Stimulated activated naive B cell treated with anti-CD40 and anti-IgM and Interleukin-4, amounts not matched to agents 10 μg/mL and 1 μg/mL and 100 μg/mL, for 72 hours (primary cell): Measurements from ENCODE around the gene PCDH20.

Experiments
- ATAC-seq, 2 donors: fragments of 150-1000 bp; cut with Tn5 transposase; replicated peaks; 2 replicates each; pipeline ENCODE4 v1.10.0; 2021; ENCODE audit warnings: moderate library complexity in 1 of 2
- DNase-seq: peaks from one replicate; pipeline ENCODE4 v3.0.0; 2021
- H3K27ac Mint-ChIP-seq: one replicate; pipeline ENCODE4 v1.8.0; 2022; ENCODE audit warnings: mild to moderate bottlenecking, mixed read lengths
- H3K27me3 Mint-ChIP-seq, 2 donors: one replicate each; pipeline ENCODE4 v1.8.0; 2022; ENCODE audit warnings: mixed read lengths in 2 of 2
- H3K36me3 Mint-ChIP-seq, 2 donors: one replicate each; pipeline ENCODE4 v1.8.0; 2022; ENCODE audit warnings: mixed read lengths in 2 of 2, mild to moderate bottlenecking in 1 of 2
- H3K4me1 Mint-ChIP-seq, 2 donors: one replicate each; pipeline ENCODE4 v1.8.0; 2022; ENCODE audit warnings: mixed read lengths in 2 of 2, mild to moderate bottlenecking in 1 of 2
- H3K4me3 Mint-ChIP-seq, 2 donors: one replicate each; pipeline ENCODE4 v1.8.0; 2022; ENCODE audit warnings: mild to moderate bottlenecking in 2 of 2, mixed read lengths in 2 of 2, moderate library complexity in 1 of 2
- H3K9me3 Mint-ChIP-seq, 2 donors: one replicate each; pipeline ENCODE4 v1.8.0; 2022; ENCODE audit warnings: mixed read lengths in 2 of 2, mild to moderate bottlenecking in 1 of 2

The PCDH20 gene

GRCh38 chr13:61415749-61416148 is at the start of gene PCDH20:
Gene PCDH20, minus strand, starts transcription at chr13:61415849. Its CDS starts 691 bp downstream, at chr13:61415158.
- DNase-seq (no peak), ATAC-seq (no peak)
- Mint-ChIP-seq H3K27me3 (peaks cover 32 to 59% of the 10 kb centered on the region in 2 donors), H3K4me3 (no peak within 1 kb of the TSS), H3K36me3 (no peaks in the 10 kb centered on the region), H3K27ac (no peak within 1 kb of the TSS), H3K4me1 (peaks cover 2 to 6% of the 10 kb centered on the region in 2 donors), H3K9me3 (peaks cover 0 to 1% of the 10 kb centered on the region in 2 donors)

DNA sequence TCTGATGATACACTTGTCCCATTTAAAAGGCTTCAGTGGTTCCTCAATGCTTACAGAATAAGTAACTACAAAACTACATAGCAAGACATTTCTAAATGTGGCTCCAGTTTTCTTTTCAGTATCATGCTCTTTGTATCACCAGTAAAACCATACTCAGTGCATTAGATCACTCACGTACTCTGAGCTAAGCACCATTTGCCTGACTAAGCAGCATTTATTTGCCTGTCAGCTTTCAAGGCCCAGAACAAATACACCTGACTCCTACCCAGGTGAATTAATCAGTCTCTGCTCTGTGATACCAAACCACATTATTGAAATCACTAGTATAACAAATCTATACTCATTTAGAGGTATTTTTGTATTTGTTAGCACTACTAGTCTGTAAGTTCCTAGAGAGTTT is 47.4 kb upstream of the PCDH20 start:
- no peaks in the 10 kb centered on the region for H3K9me3 Mint-ChIP-seq
- H3K4me1 Mint-ChIP-seq: no peaks in the 10 kb centered on the region
- no peaks in the 10 kb centered on the region for H3K27me3 Mint-ChIP-seq
- DNase-seq (no peak), ATAC-seq (no peak)
- H3K4me3 Mint-ChIP-seq: no peak overlapping the region
- no peak overlapping the region for H3K27ac Mint-ChIP-seq
- no peaks in the 10 kb centered on the region for H3K36me3 Mint-ChIP-seq

- H3K4me3 Mint-ChIP-seq: no peak overlapping the region
- H3K9me3 Mint-ChIP-seq: peaks cover 9 to 14% of the 10 kb centered on the region in 2 donors
- no peaks in the 10 kb centered on the region for H3K36me3 Mint-ChIP-seq
- no peak for ATAC-seq
- H3K4me1 Mint-ChIP-seq: no peaks in the 10 kb centered on the region
- no peak for DNase-seq
- no peak overlapping the region for H3K27ac Mint-ChIP-seq
- no peaks in the 10 kb centered on the region for H3K27me3 Mint-ChIP-seq
Measured at GRCh38 chr13:61453121-61453520, 37.5 kb upstream of the PCDH20 start.

- Mint-ChIP-seq H3K4me1 (no peaks in the 10 kb centered on the region), H3K9me3 (peaks cover 2 to 4% of the 10 kb centered on the region in 2 donors), H3K36me3 (no peaks in the 10 kb centered on the region), H3K4me3 (no peak overlapping the region), H3K27ac (no peak overlapping the region), H3K27me3 (no peaks in the 10 kb centered on the region)
- ATAC-seq (no peak), DNase-seq (no peak)
Measured at GRCh38 chr13:61432029-61432428, 16.4 kb upstream of the PCDH20 start.

DNA sequence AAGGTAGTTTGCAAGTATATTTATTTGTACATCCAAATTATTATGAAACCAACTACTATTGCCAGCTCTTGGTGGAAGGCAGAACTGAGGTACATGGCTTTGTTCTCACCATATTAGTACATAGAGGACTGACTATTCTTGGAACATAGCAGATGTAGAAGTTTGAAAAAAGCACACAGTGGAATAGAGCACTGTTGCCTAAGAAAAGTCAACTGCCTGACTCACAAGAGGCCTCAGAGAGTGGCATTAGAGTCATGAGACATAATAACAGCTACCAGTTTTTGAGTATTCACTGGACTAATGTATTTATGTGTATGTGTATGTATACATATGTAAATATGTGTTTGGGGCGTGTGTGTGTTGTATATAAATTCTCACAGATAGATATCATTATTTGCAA is 8.3 kb upstream of the PCDH20 start:
- no peak for ATAC-seq

DNA sequence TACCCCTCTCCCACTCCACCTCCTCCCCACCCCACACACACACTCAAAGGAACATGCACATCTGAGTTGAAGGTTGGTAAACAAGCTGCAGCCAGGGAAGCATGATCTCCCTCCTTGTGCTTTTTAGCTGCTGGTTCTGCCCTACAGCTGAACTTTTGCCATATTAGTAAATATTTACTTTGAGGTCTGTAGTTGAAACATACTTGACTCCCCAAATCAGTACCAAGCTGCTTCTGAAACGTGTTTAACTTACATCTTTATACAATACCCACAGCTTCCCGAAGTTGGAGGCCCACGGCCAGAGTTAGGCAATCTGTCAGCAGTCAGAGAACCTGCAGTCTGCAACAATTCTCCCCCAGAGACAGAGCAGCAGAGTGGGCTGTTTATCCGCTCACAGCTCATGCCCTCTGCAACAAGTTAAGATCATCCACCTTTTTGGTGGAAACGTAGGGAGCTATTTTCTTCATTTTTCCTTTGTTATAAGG is 1.5 kb upstream of the PCDH20 start:
- Mint-ChIP-seq H3K4me1 (peaks cover 2 to 6% of the 10 kb centered on the region in 2 donors), H3K36me3 (no peaks in the 10 kb centered on the region), H3K4me3 (no peak overlapping the region), H3K9me3 (peaks cover 1 to 3% of the 10 kb centered on the region in 2 donors), H3K27me3 (peaks cover 32 to 53% of the 10 kb centered on the region in 2 donors), H3K27ac (no peak overlapping the region)
- DNase-seq (no peak), ATAC-seq (no peak)

More for the DNA sequence above, 8.3 kb upstream of the PCDH20 start:
- Mint-ChIP-seq H3K4me1 (no peaks in the 10 kb centered on the region), H3K27me3 (no peaks in the 10 kb centered on the region), H3K4me3 (no peak overlapping the region), H3K36me3 (no peaks in the 10 kb centered on the region), H3K27ac (no peak overlapping the region), H3K9me3 (peaks cover 0 to 7% of the 10 kb centered on the region in 2 donors)
- no peak for DNase-seq

DNA sequence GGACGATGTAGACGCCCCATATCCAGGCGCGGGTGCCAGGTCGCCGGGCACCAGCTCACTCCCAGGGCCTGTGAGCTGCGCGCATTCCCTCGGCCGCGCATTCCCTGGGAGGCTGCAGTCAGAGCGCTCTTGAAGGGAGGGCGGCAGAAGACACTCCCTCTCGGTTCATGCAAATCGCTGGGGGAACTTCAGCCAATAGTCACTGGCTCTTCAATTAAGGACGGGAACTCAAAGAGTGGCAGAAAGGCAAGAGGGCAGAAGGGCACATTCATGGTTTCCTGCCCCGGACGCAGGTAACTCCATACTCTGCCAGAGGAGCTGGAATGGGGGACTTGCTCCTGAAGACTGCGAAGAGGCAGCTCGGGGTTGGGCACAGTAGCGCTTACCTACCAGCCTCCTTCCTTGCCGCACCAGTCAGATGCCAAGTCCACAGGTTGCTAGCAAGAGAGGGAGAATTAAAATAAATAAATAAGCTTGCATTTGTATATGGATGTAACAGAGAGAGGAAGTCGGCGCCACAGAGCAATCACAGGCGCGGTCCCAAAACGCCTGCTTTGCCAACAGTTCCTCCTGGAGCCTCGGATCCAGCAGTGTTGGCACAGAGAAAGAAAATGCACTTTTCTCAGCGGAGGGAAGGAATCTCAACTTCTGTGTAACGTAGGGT is 459 bp downstream of the PCDH20 start:
- Mint-ChIP-seq H3K4me3 (no peak overlapping the region), H3K36me3 (no peaks in the 10 kb centered on the region), H3K27me3 (peaks cover 32 to 59% of the 10 kb centered on the region in 2 donors), H3K9me3 (peaks cover 0 to 1% of the 10 kb centered on the region in 2 donors), H3K27ac (no peak overlapping the region), H3K4me1 (peaks cover 2 to 6% of the 10 kb centered on the region in 2 donors)
- ATAC-seq: no peak
- DNase-seq: no peak

DNA sequence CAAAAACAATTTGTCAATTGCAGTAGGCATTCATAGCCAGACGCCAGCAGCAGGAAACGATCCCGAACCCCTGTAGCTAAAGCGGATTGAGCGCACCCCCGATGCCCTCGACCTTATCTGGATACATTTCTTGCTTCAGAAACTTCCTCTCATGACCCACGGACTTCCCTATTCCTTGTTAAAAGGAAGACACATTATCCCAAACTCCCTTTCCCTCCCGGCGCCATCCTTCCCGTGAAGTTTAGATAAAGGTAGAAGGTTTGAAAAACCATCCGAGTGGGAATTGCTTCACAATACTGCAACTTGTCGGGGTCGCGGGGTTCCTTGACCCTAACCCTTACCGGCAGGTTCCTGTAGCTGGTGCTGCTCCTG is 977 bp downstream of the PCDH20 start:
- ATAC-seq: no peak
- peaks cover 2 to 6% of the 10 kb centered on the region in 2 donors for H3K4me1 Mint-ChIP-seq
- H3K27me3 Mint-ChIP-seq: peaks cover 32 to 59% of the 10 kb centered on the region in 2 donors
- H3K9me3 Mint-ChIP-seq: peaks cover 0 to 1% of the 10 kb centered on the region in 2 donors
- H3K36me3 Mint-ChIP-seq: no peaks in the 10 kb centered on the region
- no peak overlapping the region for H3K4me3 Mint-ChIP-seq
- no peak overlapping the region for H3K27ac Mint-ChIP-seq
- no peak for DNase-seq

DNA sequence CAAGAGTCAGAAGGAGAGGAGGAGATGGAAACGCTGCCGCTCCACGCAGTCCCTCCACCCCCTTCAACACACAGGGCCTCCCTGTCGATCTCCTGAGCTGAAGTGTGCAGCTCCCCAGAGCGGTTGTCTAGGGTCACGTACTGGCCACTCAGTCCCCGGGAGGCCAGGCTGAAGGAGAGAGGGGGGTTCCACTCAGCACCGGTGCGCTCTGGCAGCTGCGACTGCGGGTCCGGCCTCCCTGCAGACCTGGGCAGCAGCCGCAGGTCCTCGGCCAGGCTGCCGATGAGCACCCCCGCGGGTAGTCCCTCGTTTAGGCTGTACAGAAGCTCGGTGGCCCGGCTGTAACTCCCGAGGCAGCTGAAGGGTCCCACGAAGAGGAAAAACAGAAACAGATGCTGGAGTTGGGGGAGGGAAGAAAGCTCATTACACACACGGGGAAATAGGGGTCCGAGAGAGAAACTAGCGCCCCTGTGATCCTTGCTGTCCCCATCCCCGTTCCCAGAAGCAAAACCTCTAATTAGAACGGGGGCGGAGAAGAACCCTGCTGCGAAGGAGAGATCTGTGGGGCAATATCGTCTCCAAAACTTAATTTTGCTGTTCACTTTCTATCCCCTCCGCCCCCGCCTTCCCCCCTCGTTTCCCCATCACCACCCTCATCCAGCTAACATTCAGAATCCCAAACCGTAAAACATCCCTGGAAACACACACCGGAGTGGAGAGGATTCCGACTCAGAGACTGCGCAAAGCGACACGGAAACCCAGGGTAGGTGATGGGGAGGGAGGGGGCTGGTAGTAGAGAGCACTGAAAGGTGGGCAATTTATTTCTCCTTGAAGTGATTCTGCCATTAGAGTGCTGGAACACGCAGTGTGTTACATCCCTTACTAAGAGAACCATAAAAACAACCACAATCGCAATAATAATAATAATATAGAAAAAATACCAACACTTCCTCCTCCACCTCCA is 1.8 kb downstream of the PCDH20 start:
- H3K4me1 Mint-ChIP-seq: peaks cover 2 to 6% of the 10 kb centered on the region in 2 donors
- H3K9me3 Mint-ChIP-seq: peaks cover 0 to 1% of the 10 kb centered on the region in 2 donors
- ATAC-seq (no peak), DNase-seq (no peak)
- peaks cover 32 to 59% of the 10 kb centered on the region in 2 donors for H3K27me3 Mint-ChIP-seq
- H3K4me3 Mint-ChIP-seq: no peak overlapping the region
- no peak overlapping the region for H3K27ac Mint-ChIP-seq
- H3K36me3 Mint-ChIP-seq: no peaks in the 10 kb centered on the region

- no peak overlapping the region for H3K27ac Mint-ChIP-seq
- ATAC-seq: no peak
- DNase-seq: no peak
- peaks cover 1 to 4% of the 10 kb centered on the region in 2 donors for H3K9me3 Mint-ChIP-seq
- H3K4me3 Mint-ChIP-seq: no peak overlapping the region
- peaks cover 27 to 41% of the 10 kb centered on the region in 2 donors for H3K27me3 Mint-ChIP-seq
- no peaks in the 10 kb centered on the region for H3K36me3 Mint-ChIP-seq
- peaks cover 2 to 6% of the 10 kb centered on the region in 2 donors for H3K4me1 Mint-ChIP-seq
Measured at GRCh38 chr13:61410669-61411297, 4.9 kb downstream of the PCDH20 start.

DNA sequence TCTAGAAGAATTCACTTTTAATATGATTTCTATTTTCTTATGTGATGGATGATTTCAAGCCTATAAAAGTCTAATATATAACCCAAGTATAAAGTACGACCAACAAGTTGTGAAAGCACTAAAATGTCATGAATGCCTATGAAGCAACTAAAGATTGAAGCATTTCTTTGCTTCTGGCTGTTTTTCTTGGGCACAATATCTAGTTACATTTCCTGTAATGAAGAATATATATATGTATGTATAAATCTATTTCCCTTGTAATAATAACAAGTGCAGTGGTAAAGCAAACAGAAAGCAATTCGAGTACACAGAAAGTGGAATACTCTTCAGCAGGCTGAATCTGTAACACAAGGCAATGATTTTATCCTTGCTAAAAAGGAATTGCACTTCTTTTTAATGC is 5.4 kb downstream of the PCDH20 start:
- H3K4me3 Mint-ChIP-seq: no peak overlapping the region
- peaks cover 1 to 4% of the 10 kb centered on the region in 2 donors for H3K9me3 Mint-ChIP-seq
- DNase-seq: no peak
- peaks cover 21 to 37% of the 10 kb centered on the region in 2 donors for H3K27me3 Mint-ChIP-seq
- peaks cover 2 to 6% of the 10 kb centered on the region in 2 donors for H3K4me1 Mint-ChIP-seq
- no peak for ATAC-seq
- no peaks in the 10 kb centered on the region for H3K36me3 Mint-ChIP-seq
- H3K27ac Mint-ChIP-seq: no peak overlapping the region

- Mint-ChIP-seq H3K27me3 (peaks cover 13 to 20% of the 10 kb centered on the region in 2 donors), H3K9me3 (peaks cover 0 to 4% of the 10 kb centered on the region in 2 donors), H3K4me3 (no peak overlapping the region), H3K27ac (no peak overlapping the region), H3K36me3 (no peaks in the 10 kb centered on the region), H3K4me1 (no peaks in the 10 kb centered on the region)
- DNase-seq (no peak), ATAC-seq (no peak)
Measured at GRCh38 chr13:61408571-61408970, 7.1 kb downstream of the PCDH20 start.

DNA sequence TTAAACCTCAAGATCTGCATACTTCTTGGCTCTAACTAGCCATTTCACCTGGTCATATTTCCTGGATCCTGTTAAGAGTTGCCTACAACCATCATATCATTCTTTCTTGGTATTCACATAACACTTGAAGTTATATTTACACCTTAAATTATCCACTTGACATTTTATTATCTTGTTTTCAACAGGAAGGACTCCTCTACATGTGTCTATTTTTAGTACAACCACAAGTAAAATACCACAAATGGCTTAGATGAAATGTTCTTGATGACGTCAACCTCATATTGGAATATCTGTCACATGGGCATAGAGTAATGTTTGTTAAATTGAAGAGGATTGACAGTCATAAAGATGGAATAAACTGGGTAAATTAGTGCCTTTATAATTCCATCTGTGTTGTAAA is 9.4 kb downstream of the PCDH20 start:
- Mint-ChIP-seq H3K27me3 (peaks cover 0 to 3% of the 10 kb centered on the region in 2 donors), H3K9me3 (peaks cover 0 to 4% of the 10 kb centered on the region in 2 donors), H3K4me1 (no peaks in the 10 kb centered on the region), H3K27ac (no peak overlapping the region), H3K4me3 (no peak overlapping the region), H3K36me3 (no peaks in the 10 kb centered on the region)
- ATAC-seq (no peak), DNase-seq (no peak)

GRCh38 chr13:61396121-61396520 is 19.5 kb downstream of the PCDH20 start:
- peaks cover 7 to 9% of the 10 kb centered on the region in 2 donors for H3K9me3 Mint-ChIP-seq
- H3K27me3 Mint-ChIP-seq: no peaks in the 10 kb centered on the region
- ATAC-seq (no peak), DNase-seq (no peak)
- no peaks in the 10 kb centered on the region for H3K36me3 Mint-ChIP-seq
- H3K4me1 Mint-ChIP-seq: no peaks in the 10 kb centered on the region
- no peak overlapping the region for H3K4me3 Mint-ChIP-seq
- no peak overlapping the region for H3K27ac Mint-ChIP-seq
